ENCODE data around the gene CELSR2. TPM values are rescaled to one million over a fixed set of nuclear protein-coding genes. Genes with fewer than 3 reads are reported as not detected.

The CELSR2 gene
- total and polyA plus RNA-seq, 2 experiments from 2014 or later = 11.2 to 35.1 TPM

GRCh38 chr1:109251277-109252166 is 2.2 kb downstream of the CELSR2 start:
- DNase-seq (ENCODE audit: low spot score) = no peak
- peaks cover 39% of the 10 kb centered on the region for H3K4me1 ChIP-seq (ENCODE audit: insufficient read depth)

DNA sequence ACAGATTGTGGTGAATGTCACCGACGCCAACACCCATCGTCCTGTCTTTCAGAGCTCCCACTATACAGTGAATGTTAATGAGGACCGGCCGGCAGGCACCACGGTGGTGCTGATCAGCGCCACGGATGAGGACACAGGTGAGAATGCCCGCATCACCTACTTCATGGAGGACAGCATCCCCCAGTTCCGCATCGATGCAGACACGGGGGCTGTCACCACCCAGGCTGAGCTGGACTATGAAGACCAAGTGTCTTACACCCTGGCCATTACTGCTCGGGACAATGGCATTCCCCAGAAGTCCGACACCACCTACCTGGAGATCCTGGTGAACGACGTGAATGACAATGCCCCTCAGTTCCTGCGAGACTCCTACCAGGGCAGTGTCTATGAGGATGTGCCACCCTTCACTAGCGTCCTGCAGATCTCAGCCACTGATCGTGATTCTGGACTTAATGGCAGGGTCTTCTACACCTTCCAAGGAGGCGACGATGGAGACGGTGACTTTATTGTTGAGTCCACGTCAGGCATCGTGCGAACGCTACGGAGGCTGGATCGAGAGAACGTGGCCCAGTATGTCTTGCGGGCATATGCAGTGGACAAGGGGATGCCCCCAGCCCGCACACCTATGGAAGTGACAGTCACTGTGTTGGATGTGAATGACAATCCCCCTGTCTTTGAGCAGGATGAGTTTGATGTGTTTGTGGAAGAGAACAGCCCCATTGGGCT is 3.0 kb downstream of the CELSR2 start:
- peaks cover 25% of the 10 kb centered on the region for H3K4me1 Mint-ChIP-seq
- Histone ChIP-seq H3K79me2 (replicated peaks; ENCODE audit: insufficient read depth) (peaks cover 19% of the 10 kb centered on the region; the same call in 1 of the 2 replicates), H3K4me1 (ENCODE audit: insufficient read depth) (peaks cover 39% of the 10 kb centered on the region), H4K20me1 (replicated peaks; ENCODE audit: insufficient read depth) (no peaks in the 10 kb centered on the region; the same call in 1 of the 2 replicates), H3K27me3 (ENCODE audit: insufficient read depth) (peaks cover 12% of the 10 kb centered on the region), H3K4me2 (no peak overlapping the region), H3F3A (replicated peaks; ENCODE audit: low read depth) (no peaks in the 10 kb centered on the region), H3K36me3 (ENCODE audit: insufficient read depth) (no peaks in the 10 kb centered on the region), H3K9me2 (ENCODE audit: insufficient read depth) (no peaks in the 10 kb centered on the region), H3K4me3 (no peak overlapping the region), H2AFZ (no peak overlapping the region), H3K27ac (ENCODE audit: low read depth) (no peak overlapping the region)
- DNase-seq (ENCODE audit: low spot score) = no peak
- peaks cover 17% of the 10 kb centered on the region; the same call in 2 of the 3 replicates for H3K9me3 Mint-ChIP-seq
- peaks cover 26% of the 10 kb centered on the region for H3K27me3 Mint-ChIP-seq (ENCODE audit: insufficient read depth, low read depth, poor library complexity)
- H3K36me3 Mint-ChIP-seq (ENCODE audit: low read depth) = peaks cover 28% of the 10 kb centered on the region
- H3K4me3 Mint-ChIP-seq = no peak overlapping the region; the same call in 2 of the 3 replicates
- no peak for ATAC-seq
- no peak overlapping the region for H3K27ac Mint-ChIP-seq
- TF ChIP-seq EZH2 (IDR thresholded peaks at IDR 0.05; ENCODE audit: low read depth, unreplicated experiment) (no peak), ZNF331 (CRISPR knock-in tag; IDR thresholded peaks at IDR 0.05; ENCODE audit: low read depth) (no peak), STAT1 (IDR thresholded peaks at IDR 0.05; ENCODE audit: unreplicated experiment) (no peak)
- TF ChIP-seq, protein P1, sequence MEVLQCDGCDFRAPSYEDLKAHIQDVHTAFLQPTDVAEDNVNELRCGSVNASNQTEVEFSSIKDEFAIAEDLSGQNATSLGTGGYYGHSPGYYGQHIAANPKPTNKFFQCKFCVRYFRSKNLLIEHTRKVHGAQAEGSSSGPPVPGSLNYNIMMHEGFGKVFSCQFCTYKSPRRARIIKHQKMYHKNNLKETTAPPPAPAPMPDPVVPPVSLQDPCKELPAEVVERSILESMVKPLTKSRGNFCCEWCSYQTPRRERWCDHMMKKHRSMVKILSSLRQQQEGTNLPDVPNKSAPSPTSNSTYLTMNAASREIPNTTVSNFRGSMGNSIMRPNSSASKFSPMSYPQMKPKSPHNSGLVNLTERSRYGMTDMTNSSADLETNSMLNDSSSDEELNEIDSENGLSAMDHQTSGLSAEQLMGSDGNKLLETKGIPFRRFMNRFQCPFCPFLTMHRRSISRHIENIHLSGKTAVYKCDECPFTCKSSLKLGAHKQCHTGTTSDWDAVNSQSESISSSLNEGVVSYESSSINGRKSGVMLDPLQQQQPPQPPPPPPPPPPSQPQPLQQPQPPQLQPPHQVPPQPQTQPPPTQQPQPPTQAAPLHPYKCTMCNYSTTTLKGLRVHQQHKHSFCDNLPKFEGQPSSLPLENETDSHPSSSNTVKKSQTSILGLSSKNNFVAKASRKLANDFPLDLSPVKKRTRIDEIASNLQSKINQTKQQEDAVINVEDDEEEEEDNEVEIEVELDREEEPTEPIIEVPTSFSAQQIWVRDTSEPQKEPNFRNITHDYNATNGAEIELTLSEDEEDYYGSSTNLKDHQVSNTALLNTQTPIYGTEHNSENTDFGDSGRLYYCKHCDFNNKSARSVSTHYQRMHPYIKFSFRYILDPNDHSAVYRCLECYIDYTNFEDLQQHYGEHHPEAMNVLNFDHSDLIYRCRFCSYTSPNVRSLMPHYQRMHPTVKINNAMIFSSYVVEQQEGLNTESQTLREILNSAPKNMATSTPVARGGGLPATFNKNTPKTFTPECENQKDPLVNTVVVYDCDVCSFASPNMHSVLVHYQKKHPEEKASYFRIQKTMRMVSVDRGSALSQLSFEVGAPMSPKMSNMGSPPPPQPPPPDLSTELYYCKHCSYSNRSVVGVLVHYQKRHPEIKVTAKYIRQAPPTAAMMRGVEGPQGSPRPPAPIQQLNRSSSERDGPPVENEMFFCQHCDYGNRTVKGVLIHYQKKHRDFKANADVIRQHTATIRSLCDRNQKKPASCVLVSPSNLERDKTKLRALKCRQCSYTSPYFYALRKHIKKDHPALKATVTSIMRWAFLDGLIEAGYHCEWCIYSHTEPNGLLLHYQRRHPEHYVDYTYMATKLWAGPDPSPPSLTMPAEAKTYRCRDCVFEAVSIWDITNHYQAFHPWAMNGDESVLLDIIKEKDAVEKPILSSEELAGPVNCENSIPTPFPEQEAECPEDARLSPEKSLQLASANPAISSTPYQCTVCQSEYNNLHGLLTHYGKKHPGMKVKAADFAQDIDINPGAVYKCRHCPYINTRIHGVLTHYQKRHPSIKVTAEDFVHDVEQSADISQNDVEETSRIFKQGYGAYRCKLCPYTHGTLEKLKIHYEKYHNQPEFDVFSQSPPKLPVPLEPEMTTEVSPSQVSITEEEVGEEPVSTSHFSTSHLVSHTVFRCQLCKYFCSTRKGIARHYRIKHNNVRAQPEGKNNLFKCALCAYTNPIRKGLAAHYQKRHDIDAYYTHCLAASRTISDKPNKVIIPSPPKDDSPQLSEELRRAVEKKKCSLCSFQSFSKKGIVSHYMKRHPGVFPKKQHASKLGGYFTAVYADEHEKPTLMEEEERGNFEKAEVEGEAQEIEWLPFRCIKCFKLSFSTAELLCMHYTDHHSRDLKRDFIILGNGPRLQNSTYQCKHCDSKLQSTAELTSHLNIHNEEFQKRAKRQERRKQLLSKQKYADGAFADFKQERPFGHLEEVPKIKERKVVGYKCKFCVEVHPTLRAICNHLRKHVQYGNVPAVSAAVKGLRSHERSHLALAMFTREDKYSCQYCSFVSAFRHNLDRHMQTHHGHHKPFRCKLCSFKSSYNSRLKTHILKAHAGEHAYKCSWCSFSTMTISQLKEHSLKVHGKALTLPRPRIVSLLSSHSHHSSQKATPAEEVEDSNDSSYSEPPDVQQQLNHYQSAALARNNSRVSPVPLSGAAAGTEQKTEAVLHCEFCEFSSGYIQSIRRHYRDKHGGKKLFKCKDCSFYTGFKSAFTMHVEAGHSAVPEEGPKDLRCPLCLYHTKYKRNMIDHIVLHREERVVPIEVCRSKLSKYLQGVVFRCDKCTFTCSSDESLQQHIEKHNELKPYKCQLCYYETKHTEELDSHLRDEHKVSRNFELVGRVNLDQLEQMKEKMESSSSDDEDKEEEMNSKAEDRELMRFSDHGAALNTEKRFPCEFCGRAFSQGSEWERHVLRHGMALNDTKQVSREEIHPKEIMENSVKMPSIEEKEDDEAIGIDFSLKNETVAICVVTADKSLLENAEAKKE (CRISPR knock-in tag; IDR thresholded peaks at IDR 0.05) = no peak

More at GRCh38 chr1:109251277-109252166, 2.2 kb downstream of the CELSR2 start:
- H3K4me1 Mint-ChIP-seq = peaks cover 28% of the 10 kb centered on the region
- no peaks in the 10 kb centered on the region for H3K36me3 ChIP-seq (ENCODE audit: insufficient read depth)
- H3K9me2 ChIP-seq (ENCODE audit: insufficient read depth) = no peaks in the 10 kb centered on the region
- no peak for ATAC-seq
- H2AFZ ChIP-seq = no peak overlapping the region
- H4K20me1 ChIP-seq (replicated peaks; ENCODE audit: insufficient read depth) = no peaks in the 10 kb centered on the region
- H3K4me3 ChIP-seq = no peak overlapping the region
- no peak overlapping the region for H3K27ac ChIP-seq (ENCODE audit: low read depth)
- 0 out of 3 replicates have a peak overlapping the region, but pooled peaks have one; percentile 14 for H3K4me3 Mint-ChIP-seq
- TF ChIP-seq EZH2 (IDR thresholded peaks at IDR 0.05; ENCODE audit: low read depth, unreplicated experiment) (no peak), CREB1 (CRISPR knock-in tag; IDR thresholded peaks at IDR 0.05; ENCODE audit: low read depth) (no peak), ZNF114 (CRISPR knock-in tag; IDR thresholded peaks at IDR 0.05) (no peak), NANOG (IDR thresholded peaks at IDR 0.05; ENCODE audit: borderline replicate concordance) (no peak), POLR2AphosphoS5 (IDR thresholded peaks at IDR 0.05; ENCODE audit: low read depth) (no peak)
- TF ChIP-seq, protein P2, sequence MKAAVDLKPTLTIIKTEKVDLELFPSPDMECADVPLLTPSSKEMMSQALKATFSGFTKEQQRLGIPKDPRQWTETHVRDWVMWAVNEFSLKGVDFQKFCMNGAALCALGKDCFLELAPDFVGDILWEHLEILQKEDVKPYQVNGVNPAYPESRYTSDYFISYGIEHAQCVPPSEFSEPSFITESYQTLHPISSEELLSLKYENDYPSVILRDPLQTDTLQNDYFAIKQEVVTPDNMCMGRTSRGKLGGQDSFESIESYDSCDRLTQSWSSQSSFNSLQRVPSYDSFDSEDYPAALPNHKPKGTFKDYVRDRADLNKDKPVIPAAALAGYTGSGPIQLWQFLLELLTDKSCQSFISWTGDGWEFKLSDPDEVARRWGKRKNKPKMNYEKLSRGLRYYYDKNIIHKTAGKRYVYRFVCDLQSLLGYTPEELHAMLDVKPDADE (IDR thresholded peaks at IDR 0.05) = no peak
- TF ChIP-seq, protein P3, sequence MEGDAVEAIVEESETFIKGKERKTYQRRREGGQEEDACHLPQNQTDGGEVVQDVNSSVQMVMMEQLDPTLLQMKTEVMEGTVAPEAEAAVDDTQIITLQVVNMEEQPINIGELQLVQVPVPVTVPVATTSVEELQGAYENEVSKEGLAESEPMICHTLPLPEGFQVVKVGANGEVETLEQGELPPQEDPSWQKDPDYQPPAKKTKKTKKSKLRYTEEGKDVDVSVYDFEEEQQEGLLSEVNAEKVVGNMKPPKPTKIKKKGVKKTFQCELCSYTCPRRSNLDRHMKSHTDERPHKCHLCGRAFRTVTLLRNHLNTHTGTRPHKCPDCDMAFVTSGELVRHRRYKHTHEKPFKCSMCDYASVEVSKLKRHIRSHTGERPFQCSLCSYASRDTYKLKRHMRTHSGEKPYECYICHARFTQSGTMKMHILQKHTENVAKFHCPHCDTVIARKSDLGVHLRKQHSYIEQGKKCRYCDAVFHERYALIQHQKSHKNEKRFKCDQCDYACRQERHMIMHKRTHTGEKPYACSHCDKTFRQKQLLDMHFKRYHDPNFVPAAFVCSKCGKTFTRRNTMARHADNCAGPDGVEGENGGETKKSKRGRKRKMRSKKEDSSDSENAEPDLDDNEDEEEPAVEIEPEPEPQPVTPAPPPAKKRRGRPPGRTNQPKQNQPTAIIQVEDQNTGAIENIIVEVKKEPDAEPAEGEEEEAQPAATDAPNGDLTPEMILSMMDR (conservative IDR thresholded peaks at IDR 0.05; ENCODE audit: low read depth in 2 of 2) = no peak
- peaks cover 28% of the 10 kb centered on the region for H3K36me3 Mint-ChIP-seq (ENCODE audit: low read depth)
- peaks cover 12% of the 10 kb centered on the region for H3K27me3 ChIP-seq (ENCODE audit: insufficient read depth)
- H3K27ac Mint-ChIP-seq = no peak overlapping the region
- peaks cover 26% of the 10 kb centered on the region for H3K27me3 Mint-ChIP-seq (ENCODE audit: insufficient read depth, low read depth, poor library complexity)
- H3F3A ChIP-seq (replicated peaks; ENCODE audit: low read depth) = no peaks in the 10 kb centered on the region
- H3K9me3 Mint-ChIP-seq = peaks cover 17% of the 10 kb centered on the region; the same call in 2 of the 3 replicates
- H3K79me2 ChIP-seq (replicated peaks; ENCODE audit: insufficient read depth) = peaks cover 18% of the 10 kb centered on the region; the same call in 1 of the 2 replicates
- H3K4me2 ChIP-seq = no peak overlapping the region
